Panc1 (cell line): ENCODE data around the gene PRKAG3.

ENCODE experiments used
- CTCF ChIP-seq: fragments of 450-650 bp; IDR thresholded peaks from 2 replicates; pipeline ENCODE4 v1.5.1; 2017; ENCODE audit warnings: mild to moderate bottlenecking
- POLR2AphosphoS5 ChIP-seq: IDR thresholded peaks from 2 replicates; pipeline ENCODE4 v1.6.1; 2012; ENCODE audit warnings: mild to moderate bottlenecking, low read depth, low read length, moderate library complexity

- no peak for TF ChIP-seq POLR2AphosphoS5
- no peak for TF ChIP-seq CTCF
Measured at GRCh38 chr2:218827701-218828476, 3.7 kb downstream of the PRKAG3 start.
